ENCODE data around the gene REC8. TPM values are rescaled to one million over a fixed set of nuclear protein-coding genes. Genes with fewer than 3 reads are reported as not detected.
"Not testable (repeated sequence)": the region's sequence is repeated elsewhere in the genome, so short reads cannot be mapped to it uniquely, and the experiment has no call there.

REC8 gene
- total RNA-seq, 4 donors from 2014 or later = 6.5 to 25.5 (median 16.3) TPM

- no peaks in the 10 kb centered on the region for H3K9me3 ChIP-seq
- no peak for DNase-seq (ENCODE audit: low spot score in 2 of 2)
- peaks cover 0 to 47% (median 18%) of the 10 kb centered on the region in 4 donors for H3K4me1 ChIP-seq
- H3K27ac ChIP-seq = no peak overlapping the region
- 84 to 85% methylated on average over 7 of the region's 7 CpGs for WGBS, 2 donors
- no peaks in the 10 kb centered on the region for H3K27me3 ChIP-seq
- TF ChIP-seq CTCF (IDR thresholded peaks at IDR 0.05) = no peak
- no peak for TF ChIP-seq EP300 (IDR thresholded peaks at IDR 0.05)
- no peak for TF ChIP-seq POLR2A (IDR thresholded peaks at IDR 0.05)
- no peak overlapping the region for H3K4me3 ChIP-seq
- H3K36me3 ChIP-seq = peaks cover 0 to 38% (median 3%) of the 10 kb centered on the region in 3 donors
These were observed 27.1 kb downstream of the REC8 start for GRCh38 chr14:24198814-24199524.

- H3K36me3 ChIP-seq = peaks cover 0 to 70% (median 15%) of the 10 kb centered on the region in 3 donors
- WGBS, 2 donors = 80 to 88% methylated on average over 8 of the region's 8 CpGs
- not testable (repeated sequence) for DNase-seq (ENCODE audit: low spot score in 2 of 2)
These were observed 30.7 kb downstream of the REC8 start for GRCh38 chr14:24202538-24202937.

GRCh38 chr14:24203249-24203886 is 31.5 kb downstream of the REC8 start:
- not testable (repeated sequence) for H3K4me3 ChIP-seq; DNase-seq (ENCODE audit: low spot score in 2 of 2); H3K9me3 ChIP-seq; H3K27me3 ChIP-seq; H3K27ac ChIP-seq
- Histone ChIP-seq H3K36me3 (peaks cover 0 to 79% (median 15%) of the 10 kb centered on the region in 3 donors), H3K4me1 (peaks cover 0 to 15% (median 0%) of the 10 kb centered on the region in 4 donors)
- WGBS, 2 donors = 96 to 97% methylated on average over 16 of the region's 16 CpGs

More at GRCh38 chr14:24202538-24202937, 30.7 kb downstream of the REC8 start:
- H3K27me3 ChIP-seq, H3K9me3 ChIP-seq, H3K4me3 ChIP-seq, H3K27ac ChIP-seq: not testable (repeated sequence)
- H3K4me1 ChIP-seq = peaks cover 0 to 21% (median under 1%) of the 10 kb centered on the region in 4 donors

GRCh38 chr14:24204163-24205146 is 32.6 kb downstream of the REC8 start:
- H3K4me3 ChIP-seq = no peak overlapping the region
- H3K9me3 ChIP-seq = no peaks in the 10 kb centered on the region
- H3K36me3 ChIP-seq = peaks cover 0 to 90% (median 19%) of the 10 kb centered on the region in 3 donors
- peaks cover 0 to 6% (median 0%) of the 10 kb centered on the region in 4 donors for H3K4me1 ChIP-seq
- WGBS, 2 donors = 90 to 94% methylated on average over 7 of the region's 7 CpGs
- DNase-seq (ENCODE audit: low spot score in 2 of 2) = no peak
- no peaks in the 10 kb centered on the region for H3K27me3 ChIP-seq
- H3K27ac ChIP-seq = no peak overlapping the region
- TF ChIP-seq CTCF (IDR thresholded peaks at IDR 0.05) (no peak), EP300 (IDR thresholded peaks at IDR 0.05) (no peak), POLR2A (IDR thresholded peaks at IDR 0.05) (no peak)

- Histone ChIP-seq H3K4me3 (no peak overlapping the region), H3K27me3 (no peaks in the 10 kb centered on the region), H3K4me1 (peaks cover 0 to 3% (median under 1%) of the 10 kb centered on the region in 4 donors), H3K27ac (no peak overlapping the region), H3K9me3 (no peaks in the 10 kb centered on the region), H3K36me3 (peaks cover 0 to 93% (median 28%) of the 10 kb centered on the region in 3 donors)
- 95 to 99% methylated on average over 11 of the region's 11 CpGs for WGBS, 2 donors
- no peak for DNase-seq (ENCODE audit: low spot score in 2 of 2)
- TF ChIP-seq EP300 (IDR thresholded peaks at IDR 0.05) (no peak), CTCF (IDR thresholded peaks at IDR 0.05) (no peak), POLR2A (IDR thresholded peaks at IDR 0.05) (no peak)
These were observed 34.6 kb downstream of the REC8 start for GRCh38 chr14:24206260-24207103.

Data from tibial nerve (tissue), 4 donors.